GM18951 (cell line): ENCODE data around the gene TOP2B.

ENCODE experiments used
- POLR2A ChIP-seq: IDR thresholded peaks from 4 replicates; pipeline ENCODE4 v1.6.1; 2011; ENCODE audit warnings: mild to moderate bottlenecking; ENCODE audit not compliant: insufficient read length, insufficient read depth; ENCODE audit errors: extremely low read depth
- in situ Hi-C: fragments of 300-500 bp; cut with MboI; formaldehyde crosslinking; loops from one replicate; pipeline ENCODE4 v1.12.0; 2022; ENCODE audit warnings: low sequenced_read_pairs, mixed read lengths, inconsistent platforms; ENCODE audit not compliant: unreplicated experiment

Gene TOP2B

GRCh38 chr3:25664812-25665314 is at the start of gene TOP2B:
Gene TOP2B (minus strand): TSS chr3:25664907. CDS start chr3:25664297, 610 bp downstream.
- peak; percentile 60 for TF ChIP-seq POLR2A
- in situ Hi-C loops = loop anchor here (25.0 kb wide), 2 partner anchors 197 to 1047 kb away; no protein-coding TSS in a partner anchor

- no peak for TF ChIP-seq POLR2A
- in situ Hi-C loops = no loop called here
Observed at GRCh38 chr3:25713341-25713985, 48.8 kb upstream of the TOP2B start.

GRCh38 chr3:25711090-25711489 is 46.4 kb upstream of the TOP2B start:
- no peak for TF ChIP-seq POLR2A
- in situ Hi-C loops = no loop called here

- in situ Hi-C loops = no loop called here
- TF ChIP-seq POLR2A = no peak
Observed at GRCh38 chr3:25708036-25708435, 43.3 kb upstream of the TOP2B start.

DNA sequence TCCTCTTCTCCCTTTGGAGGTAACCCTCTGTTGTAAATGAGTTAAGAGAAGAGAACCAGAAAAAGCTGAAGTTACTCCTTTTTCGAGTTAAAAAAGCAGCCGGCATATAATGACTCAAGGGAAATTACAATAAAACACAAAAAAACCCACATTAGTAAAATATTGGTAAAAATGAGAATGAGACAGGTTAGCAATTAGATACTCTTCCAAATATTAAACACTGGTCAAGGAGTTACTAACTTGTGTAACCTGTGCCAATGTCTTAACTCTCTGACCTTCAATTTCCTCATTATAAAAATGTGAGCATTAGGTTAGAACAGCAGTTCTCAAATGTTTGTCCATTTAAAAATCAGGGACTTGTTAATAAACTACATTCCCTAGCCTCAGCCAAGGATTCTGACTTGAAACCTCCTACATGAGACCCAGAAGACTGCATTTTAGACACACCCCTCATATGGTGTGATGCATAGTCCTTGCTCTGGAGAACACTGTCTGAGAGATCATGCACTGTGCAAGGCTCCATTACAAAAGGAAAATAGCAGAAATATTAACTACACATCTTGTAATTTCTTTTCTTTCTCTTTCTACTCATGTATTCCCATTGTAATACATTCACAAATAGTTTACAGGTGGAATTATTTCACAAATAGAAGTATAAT is 42.7 kb upstream of the TOP2B start:
- no peak for TF ChIP-seq POLR2A
- in situ Hi-C loops = no loop called here

- TF ChIP-seq POLR2A = no peak
- in situ Hi-C loops = no loop called here
Observed at GRCh38 chr3:25706213-25706612, 41.5 kb upstream of the TOP2B start.

DNA sequence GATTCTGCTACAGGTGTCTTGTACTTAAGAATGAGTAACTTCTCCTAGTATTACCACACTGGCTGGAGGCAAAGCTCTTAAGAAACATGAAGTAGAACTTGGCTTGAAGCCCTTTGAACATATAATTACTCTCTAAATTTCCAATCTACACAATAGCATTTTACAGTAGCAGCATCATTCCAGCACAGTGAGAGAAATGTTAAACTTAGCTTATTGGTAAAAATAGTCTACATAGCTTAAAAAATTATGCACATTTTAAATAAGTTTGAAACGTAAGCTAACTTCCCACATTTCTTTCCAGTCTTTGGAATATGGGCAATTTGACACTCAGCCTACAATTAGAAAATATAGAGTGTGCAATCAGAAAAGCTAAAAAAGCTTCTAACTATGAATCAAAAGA is 32.8 kb upstream of the TOP2B start:
- TF ChIP-seq POLR2A = no peak
- in situ Hi-C loops = no loop called here

DNA sequence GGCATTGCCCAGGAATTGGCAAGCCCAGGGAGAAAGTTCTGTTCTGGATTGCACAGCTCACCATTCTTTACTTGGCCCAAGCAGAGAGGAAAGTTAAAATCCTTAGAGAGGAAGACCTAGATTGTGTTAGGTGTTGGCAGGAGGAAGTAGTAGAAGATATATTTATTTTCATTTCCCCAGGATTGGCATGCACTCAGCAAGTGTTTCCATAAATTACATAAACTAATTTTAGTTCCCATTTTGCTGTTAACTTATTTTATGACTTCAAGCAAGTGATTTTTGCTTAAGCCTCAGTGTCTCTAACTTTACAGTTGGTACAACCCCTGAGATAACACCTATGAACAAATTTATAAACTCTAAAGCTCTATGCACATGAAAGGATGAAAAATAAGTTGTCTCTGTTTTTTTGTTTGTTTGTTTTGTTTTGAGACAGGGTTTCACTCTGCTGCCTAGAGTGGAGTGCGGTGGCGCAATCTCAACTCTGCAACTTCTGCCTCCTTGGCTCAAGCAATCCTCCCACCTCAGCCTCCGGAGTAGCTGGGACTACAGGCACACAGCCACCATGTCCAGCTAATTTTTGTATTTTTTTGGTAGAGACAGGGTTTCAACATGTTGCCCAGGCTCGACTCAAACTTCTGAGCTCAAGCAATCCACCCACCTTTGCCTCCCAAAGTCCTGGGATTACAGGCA is 31.2 kb upstream of the TOP2B start:
- in situ Hi-C loops = no loop called here
- TF ChIP-seq POLR2A = no peak

DNA sequence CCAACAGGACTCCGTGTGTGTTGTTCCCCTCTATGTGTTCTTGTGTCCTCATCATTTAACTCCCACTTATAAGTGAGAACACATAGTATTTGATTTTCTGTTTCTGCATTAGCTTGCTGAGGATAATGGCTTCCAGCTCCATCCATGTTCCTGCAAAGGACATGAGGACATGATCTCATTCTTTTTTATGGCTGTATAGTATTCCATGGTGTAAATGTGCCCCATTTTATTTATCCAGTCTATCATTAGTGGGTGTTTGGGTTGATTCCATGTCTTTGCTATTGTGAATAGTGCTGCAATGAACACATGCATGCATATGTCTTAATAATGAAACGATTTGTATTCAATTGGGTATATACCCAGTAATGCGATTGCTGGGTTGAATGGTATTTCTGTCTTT is 28.5 kb upstream of the TOP2B start:
- TF ChIP-seq POLR2A = no peak
- in situ Hi-C loops = no loop called here

- in situ Hi-C loops = no loop called here
- no peak for TF ChIP-seq POLR2A
Observed at GRCh38 chr3:25692341-25692740, 27.6 kb upstream of the TOP2B start.

DNA sequence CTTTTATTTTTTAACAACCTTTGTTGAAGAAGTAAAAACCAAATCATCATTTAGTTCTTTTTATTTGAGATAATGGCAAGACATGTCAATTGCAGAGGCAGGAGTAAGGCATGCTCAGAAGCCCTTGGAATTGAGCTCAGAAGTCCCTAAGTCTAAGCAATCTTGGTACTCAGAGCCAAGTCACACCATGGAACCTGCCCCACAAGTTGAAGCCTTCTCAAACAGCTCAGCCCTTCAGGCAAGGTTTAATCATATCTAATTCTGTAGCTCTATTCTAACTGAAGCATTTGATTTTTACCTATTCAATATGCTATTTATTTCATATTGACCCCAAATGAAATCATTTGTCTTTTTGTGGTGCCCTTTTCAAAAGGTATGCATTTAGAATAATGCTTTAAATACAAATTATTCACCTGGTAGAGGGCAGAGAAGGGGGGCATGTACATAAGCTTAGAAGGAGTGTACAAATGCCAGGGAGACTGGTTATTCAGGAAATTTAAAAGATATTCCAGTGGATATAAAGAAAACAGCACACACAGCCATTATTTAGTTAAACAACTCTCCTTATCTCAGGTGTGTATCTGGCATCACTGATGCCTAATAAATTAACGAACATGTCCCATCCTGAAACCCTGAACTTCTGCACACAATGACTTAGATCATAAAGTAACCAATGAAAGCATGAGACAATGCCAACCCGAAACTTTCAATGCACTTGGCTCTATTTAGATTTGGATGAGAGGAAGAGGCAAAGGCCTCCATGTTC is 26.2 kb upstream of the TOP2B start:
- no peak for TF ChIP-seq POLR2A
- in situ Hi-C loops = no loop called here

GRCh38 chr3:25689226-25689625 is 24.5 kb upstream of the TOP2B start:
- in situ Hi-C loops = no loop called here

DNA sequence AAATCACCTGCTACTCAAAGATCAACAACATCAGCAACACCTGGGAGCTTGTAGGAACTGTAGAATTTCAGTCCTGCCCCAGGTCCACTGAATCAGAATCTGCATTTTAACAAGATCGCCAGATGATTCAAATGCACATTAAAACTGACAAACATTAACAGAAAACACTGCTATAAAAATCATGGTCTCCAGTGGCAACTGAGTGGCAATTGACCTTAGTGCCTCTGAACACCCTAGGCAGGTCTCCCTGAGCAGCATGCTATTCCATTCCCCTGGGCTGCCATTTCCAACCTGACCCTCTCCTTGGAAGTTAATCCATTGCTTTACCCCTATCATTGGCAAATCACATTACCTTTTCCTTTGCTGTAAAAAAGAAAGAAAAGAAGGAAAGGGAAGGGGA is 23.0 kb upstream of the TOP2B start:
- TF ChIP-seq POLR2A = no peak
- in situ Hi-C loops = no loop called here

More at GRCh38 chr3:25689226-25689625, 24.5 kb upstream of the TOP2B start:
- TF ChIP-seq POLR2A = no peak
